SH-SY5Y (cell line): Measurements from ENCODE around the gene RHBDL1.

ENCODE experiments used
- GATA2 ChIP-seq: IDR thresholded peaks from 2 replicates; pipeline ENCODE4 v1.6.1; 2011; ENCODE audit warnings: mild to moderate bottlenecking, low read depth, low read length
- GATA3 ChIP-seq: IDR thresholded peaks from 2 replicates; pipeline ENCODE4 v1.6.1; 2011; ENCODE audit warnings: low read depth, mild to moderate bottlenecking, low read length, moderate library complexity

Gene RHBDL1

GRCh38 chr16:724188-725040 lies 48.9 kb downstream of the RHBDL1 start:
- TF ChIP-seq GATA2 (no peak), GATA3 (no peak)

GRCh38 chr16:725041-725376 lies 49.5 kb downstream of the RHBDL1 start:
- TF ChIP-seq GATA2 (no peak), GATA3 (no peak)

GRCh38 chr16:725463-726187 lies 50.2 kb downstream of the RHBDL1 start:
- no peak for TF ChIP-seq GATA3

GRCh38 chr16:726188-726437 lies 50.6 kb downstream of the RHBDL1 start:
- TF ChIP-seq GATA2 = no peak
- no peak for TF ChIP-seq GATA3

GRCh38 chr16:726438-727290 lies 51.2 kb downstream of the RHBDL1 start, which contains the start of the genes CCDC78 and HAGHL:
Gene CCDC78 (minus strand): TSS chr16:726443. CDS start chr16:726367, 76 bp downstream.
Gene HAGHL (plus strand): TSS chr16:727106. CDS start chr16:727510, 404 bp downstream.
- TF ChIP-seq GATA3 (no peak), GATA2 (no peak)

- TF ChIP-seq GATA2 = no peak
Observed at GRCh38 chr16:727291-727977, 52.0 kb downstream of the RHBDL1 start.
